Lower leg skin (tissue), 4 donors: ENCODE results near the gene ATP9B. TPM values are rescaled to one million over a fixed set of nuclear protein-coding genes. Genes with fewer than 3 reads are reported as not detected.

Experiments used
- DNase-seq, 2 donors: peaks; one replicate each; pipeline ENCODE4 v3.0.0-alpha.2; 2019; ENCODE audit warnings: low spot score in 2 of 2
- H3K4me3 ChIP-seq: fragments of 200-600 bp; sonication (generic); 2 replicates; pipeline ENCODE4 v1.5.1; 2017; ENCODE audit warnings: mild to moderate bottlenecking, low read depth; ENCODE audit not compliant: poor library complexity, severe bottlenecking
- POLR2A ChIP-seq, 2 donors: fragments of 450-650 bp; IDR thresholded peaks; one replicate each; pipeline ENCODE4 v1.6.1; 2016 to 2017; ENCODE audit warnings: antibody characterized with exemption in 2 of 2, mild to moderate bottlenecking in 1 of 2, moderate library complexity in 1 of 2
- WGBS, 2 donors: methylation state at CpG; one replicate each; pipeline ENCODE4 v1.1.5; 2018; 5-methylcytosine and 5-hydroxymethylcytosine counted together
- intact Hi-C: fragments of 100-400 bp; cut with DNase I; formaldehyde crosslinking; loops from one replicate; pipeline ENCODE4 v1.15.0; 2023; ENCODE audit warnings: low total_unique reads
- total RNA-seq, 4 donors: library from RNA; depleted of rRNA; stranded (reverse); fragments of >200 nt; gene quantifications; one replicate each; pipeline ENCODE4 v1.1.0, GENCODE V29; 2016
- TF ChIP-seq, protein P1 (sequence below), 3 donors: fragments of 450-650 bp; IDR thresholded peaks; one replicate each; pipeline ENCODE4 v1.5.1; 2016; ENCODE audit warnings: antibody characterized with exemption in 3 of 3, mild to moderate bottlenecking in 3 of 3, moderate library complexity in 2 of 3

The ATP9B gene
- total RNA-seq, 4 donors from 2014 or later = 19.9 to 39.9 (median 26.0) TPM

DNA sequence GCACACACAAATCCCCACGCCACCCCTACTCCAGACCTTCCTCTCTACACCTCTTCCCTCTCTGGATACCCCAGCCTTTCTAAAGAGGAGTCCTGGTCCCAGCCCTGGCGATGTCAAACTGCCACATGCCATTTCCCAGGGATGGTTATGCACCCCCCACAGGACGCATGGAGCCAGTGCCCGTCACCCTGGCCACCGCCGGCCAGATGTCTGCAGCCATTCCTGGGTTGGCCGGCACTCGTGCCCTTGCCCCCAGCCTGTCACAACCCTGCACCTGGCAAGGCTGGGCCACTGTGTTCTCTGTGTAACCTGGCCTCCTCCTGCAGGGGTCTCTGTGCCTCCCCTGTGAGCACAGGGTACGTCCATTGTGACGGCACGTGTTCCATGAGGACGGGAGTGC is 268.4 kb downstream of the ATP9B start:
- H3K4me3 ChIP-seq = no peak overlapping the region
- WGBS, 2 donors = 92 to 97% methylated on average over 12 of the region's 12 CpGs
- intact Hi-C loops = no loop called here
- DNase-seq = no peak
- TF ChIP-seq, protein P1, sequence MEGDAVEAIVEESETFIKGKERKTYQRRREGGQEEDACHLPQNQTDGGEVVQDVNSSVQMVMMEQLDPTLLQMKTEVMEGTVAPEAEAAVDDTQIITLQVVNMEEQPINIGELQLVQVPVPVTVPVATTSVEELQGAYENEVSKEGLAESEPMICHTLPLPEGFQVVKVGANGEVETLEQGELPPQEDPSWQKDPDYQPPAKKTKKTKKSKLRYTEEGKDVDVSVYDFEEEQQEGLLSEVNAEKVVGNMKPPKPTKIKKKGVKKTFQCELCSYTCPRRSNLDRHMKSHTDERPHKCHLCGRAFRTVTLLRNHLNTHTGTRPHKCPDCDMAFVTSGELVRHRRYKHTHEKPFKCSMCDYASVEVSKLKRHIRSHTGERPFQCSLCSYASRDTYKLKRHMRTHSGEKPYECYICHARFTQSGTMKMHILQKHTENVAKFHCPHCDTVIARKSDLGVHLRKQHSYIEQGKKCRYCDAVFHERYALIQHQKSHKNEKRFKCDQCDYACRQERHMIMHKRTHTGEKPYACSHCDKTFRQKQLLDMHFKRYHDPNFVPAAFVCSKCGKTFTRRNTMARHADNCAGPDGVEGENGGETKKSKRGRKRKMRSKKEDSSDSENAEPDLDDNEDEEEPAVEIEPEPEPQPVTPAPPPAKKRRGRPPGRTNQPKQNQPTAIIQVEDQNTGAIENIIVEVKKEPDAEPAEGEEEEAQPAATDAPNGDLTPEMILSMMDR (IDR thresholded peaks at IDR 0.05) = no peak
- TF ChIP-seq POLR2A (IDR thresholded peaks at IDR 0.05) = no peak

DNA sequence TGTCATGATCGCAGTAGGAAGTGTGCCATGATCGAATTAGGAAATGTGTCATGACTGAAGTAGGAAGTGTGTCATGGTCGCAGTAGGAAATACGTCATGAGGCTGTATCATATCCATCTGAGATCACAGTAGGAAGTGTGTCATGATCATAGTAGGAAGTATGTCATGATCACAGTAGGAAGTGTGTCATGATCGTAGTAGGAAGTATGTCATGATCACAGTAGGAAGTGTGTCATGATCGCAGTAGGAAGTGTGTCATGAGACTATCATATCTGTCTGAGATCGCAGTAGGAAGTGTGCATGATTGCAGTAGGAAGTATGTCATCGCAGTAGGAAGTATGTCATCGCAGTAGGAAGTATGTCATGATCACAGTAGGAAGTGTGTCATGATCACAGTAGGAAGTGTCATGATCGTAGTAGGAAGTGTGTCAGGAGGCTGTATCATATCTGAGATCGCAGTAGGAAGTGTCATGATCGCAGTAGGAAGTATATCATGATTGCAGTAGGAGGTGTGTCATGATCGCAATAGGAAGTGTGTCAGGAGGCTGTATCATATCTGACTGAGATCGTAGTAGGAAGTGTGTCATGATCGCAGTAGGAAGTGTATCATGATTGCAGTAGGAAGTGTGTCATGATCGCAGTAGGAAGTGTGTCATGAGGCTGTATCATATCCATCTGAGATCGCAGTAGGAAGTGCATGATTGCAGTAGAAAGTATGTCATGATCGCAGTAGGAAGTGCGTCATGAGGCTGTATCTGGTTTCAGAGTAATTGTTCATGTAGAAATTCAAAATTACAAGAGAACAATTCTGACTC is 270.1 kb downstream of the ATP9B start:
- H3K4me3 ChIP-seq = no peak overlapping the region
- no peak for TF ChIP-seq POLR2A (IDR thresholded peaks at IDR 0.05)
- TF ChIP-seq, protein P1 (IDR thresholded peaks at IDR 0.05) = no peak
- intact Hi-C loops = no loop called here
- no peak for DNase-seq
- WGBS, 2 donors = 92 to 96% methylated on average over 19 of the region's 19 CpGs

- no peak overlapping the region for H3K4me3 ChIP-seq
- 92 to 94% methylated on average over 17 of the region's 17 CpGs for WGBS, 2 donors
- intact Hi-C loops = no loop called here
- DNase-seq = no peak
- no peak for TF ChIP-seq POLR2A (IDR thresholded peaks at IDR 0.05)
- TF ChIP-seq, protein P1 (IDR thresholded peaks at IDR 0.05) = no peak
Measured at GRCh38 chr18:79343567-79344207, 274.5 kb downstream of the ATP9B start.

DNA sequence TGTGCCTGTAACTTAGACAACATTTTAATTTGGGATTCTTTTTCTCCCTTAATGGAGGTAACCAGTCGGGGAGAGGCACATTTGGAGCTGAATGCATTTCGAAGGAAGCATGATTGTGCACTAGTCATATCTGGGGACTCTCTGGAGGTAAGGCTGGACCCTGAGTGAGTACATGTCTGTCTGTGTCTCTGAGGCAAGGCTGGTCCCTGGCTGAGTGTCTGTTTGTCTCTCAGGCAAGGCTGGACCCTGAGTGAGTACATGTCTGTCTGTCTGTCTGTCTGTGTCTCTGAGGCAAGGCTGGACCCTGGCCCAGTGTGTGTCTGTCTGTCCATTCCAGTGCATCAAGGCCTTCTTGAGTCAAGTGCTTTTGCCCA is 275.0 kb downstream of the ATP9B start:
- no peak overlapping the region for H3K4me3 ChIP-seq
- WGBS, 2 donors = 88 to 92% methylated on average over 2 of the region's 2 CpGs
- intact Hi-C loops = no loop called here

DNA sequence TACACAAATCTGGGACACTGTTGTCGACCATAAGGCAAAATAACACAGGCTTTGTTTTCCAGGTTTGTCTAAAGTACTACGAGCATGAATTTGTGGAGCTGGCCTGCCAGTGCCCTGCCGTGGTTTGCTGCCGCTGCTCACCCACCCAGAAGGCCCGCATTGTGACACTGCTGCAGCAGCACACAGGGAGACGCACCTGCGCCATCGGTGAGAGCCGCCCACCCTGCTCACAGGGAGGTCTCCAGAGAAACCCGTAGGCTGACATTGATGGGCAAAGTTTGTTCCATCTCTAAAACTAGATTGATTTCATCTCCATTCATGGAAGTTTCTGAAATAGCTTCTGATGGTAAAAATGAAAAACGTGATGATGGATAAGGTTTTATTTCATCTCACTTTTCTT is 276.2 kb downstream of the ATP9B start:
- WGBS, 2 donors = 96 to 97% methylated on average over 11 of the region's 11 CpGs
- no peak overlapping the region for H3K4me3 ChIP-seq
- TF ChIP-seq POLR2A (IDR thresholded peaks at IDR 0.05) = no peak
- TF ChIP-seq, protein P1 (IDR thresholded peaks at IDR 0.05) = no peak
- DNase-seq = no peak
- intact Hi-C loops = no loop called here

More for the DNA sequence above, 275.0 kb downstream of the ATP9B start:
- TF ChIP-seq, protein P1 (IDR thresholded peaks at IDR 0.05) = no peak
- no peak for TF ChIP-seq POLR2A (IDR thresholded peaks at IDR 0.05)
- no peak for DNase-seq
